ENCODE data around the gene SNRPA1. TPM values are rescaled to one million over a fixed set of nuclear protein-coding genes. Genes with fewer than 3 reads are reported as not detected.

SNRPA1 gene
- total and polyA plus RNA-seq, 9 of the 15 experiments (the other 6 are each of a cell fraction or from before 2014, with no cell fraction given), result 62.7 to 245 (median 189) TPM

DNA sequence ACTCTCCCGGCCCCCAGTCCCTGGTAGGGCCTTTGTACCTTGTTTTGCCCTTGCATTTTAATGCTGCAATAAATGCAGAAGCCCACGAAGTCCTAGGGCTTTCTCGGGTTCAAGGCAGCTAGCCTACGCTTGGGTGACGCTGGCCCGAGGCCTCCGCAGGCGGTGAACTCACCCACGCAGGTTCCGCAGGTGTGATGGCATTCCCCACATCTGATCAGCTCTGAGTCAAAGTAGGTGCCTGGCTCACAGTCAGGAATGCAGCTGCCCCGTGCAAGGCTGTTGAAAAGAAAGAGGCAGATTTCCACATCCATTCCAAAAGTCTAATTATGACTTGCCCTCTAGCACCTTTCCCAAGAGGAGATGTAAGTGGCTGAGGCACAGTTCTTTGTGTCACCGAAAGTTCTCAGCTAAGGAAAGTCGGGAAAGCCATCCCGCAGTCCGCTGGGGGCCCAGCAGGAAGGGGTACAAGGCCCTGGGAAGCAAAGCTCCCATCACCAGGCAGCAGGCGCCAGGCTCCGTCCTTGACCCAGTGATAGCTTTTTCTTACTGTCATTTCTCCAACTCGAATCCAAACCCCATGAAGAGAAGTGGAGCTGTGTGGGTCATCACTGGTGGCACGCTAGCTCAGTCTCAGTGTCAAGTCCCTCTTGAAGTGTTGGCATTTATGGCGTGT lies 23.2 kb upstream of the SNRPA1 start:
- WGBS (ENCODE audit: insufficient coverage, low coverage, missing lambda C conversion rate), result 54% methylated on average over 20 of the region's 20 CpGs
- DNase-seq (ENCODE audit: extremely low read depth in 1 of 4, low spot score in 3 of 4), result no peak
- ATAC-seq, result no peak
- ChIA-PET POLR2A (interaction anchor here (0.8 kb wide), 1 partner anchor 14 kb away, joined by 4 read pairs; no protein-coding TSS in a partner anchor), CTCF (ENCODE audit: low intra/inter-chr PET ratio) (no interaction called here)
- no peak overlapping the region for H3K4me3 ChIP-seq
- in situ Hi-C loops (cut with MboI), result no loop called here
- no peaks in the 10 kb centered on the region for H3K79me2 ChIP-seq (ENCODE audit: control insufficient read depth, insufficient read depth, low read length)
- H3K27me3 ChIP-seq (ENCODE audit: control insufficient read depth in 2 of 2, insufficient read depth in 2 of 2, low read length in 2 of 2), result peaks cover 0 to 40% of the 10 kb centered on the region in 2 experiments; a peak in 3 of 5 replicates
- TF ChIP-seq NFYB (IDR thresholded peaks at IDR 0.05; ENCODE audit: extremely low read depth, insufficient read length), result no peak
- TF ChIP-seq CEBPB (tag; IDR thresholded peaks at IDR 0.05), result no peak
- no peak for TF ChIP-seq SMAD4 (CRISPR knock-in tag; conservative IDR thresholded peaks at IDR 0.05)
- no peak for TF ChIP-seq CTBP1 (IDR thresholded peaks at IDR 0.05; ENCODE audit: borderline replicate concordance)
- TF ChIP-seq SMARCC2 (IDR thresholded peaks at IDR 0.05; ENCODE audit: low read depth), result no peak
- TF ChIP-seq L3MBTL2 (IDR thresholded peaks at IDR 0.05), result no peak
- no peak for TF ChIP-seq SMARCE1 (IDR thresholded peaks at IDR 0.05)
- no peak for TF ChIP-seq ESRRA (IDR thresholded peaks at IDR 0.05; ENCODE audit: borderline replicate concordance, low read depth)
- TF ChIP-seq, protein P1, sequence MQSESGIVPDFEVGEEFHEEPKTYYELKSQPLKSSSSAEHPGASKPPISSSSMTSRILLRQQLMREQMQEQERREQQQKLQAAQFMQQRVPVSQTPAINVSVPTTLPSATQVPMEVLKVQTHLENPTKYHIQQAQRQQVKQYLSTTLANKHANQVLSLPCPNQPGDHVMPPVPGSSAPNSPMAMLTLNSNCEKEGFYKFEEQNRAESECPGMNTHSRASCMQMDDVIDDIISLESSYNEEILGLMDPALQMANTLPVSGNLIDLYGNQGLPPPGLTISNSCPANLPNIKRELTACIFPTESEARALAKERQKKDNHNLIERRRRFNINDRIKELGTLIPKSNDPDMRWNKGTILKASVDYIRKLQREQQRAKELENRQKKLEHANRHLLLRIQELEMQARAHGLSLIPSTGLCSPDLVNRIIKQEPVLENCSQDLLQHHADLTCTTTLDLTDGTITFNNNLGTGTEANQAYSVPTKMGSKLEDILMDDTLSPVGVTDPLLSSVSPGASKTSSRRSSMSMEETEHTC (IDR thresholded peaks at IDR 0.05), result no peak
- FAIRE-seq, result no peak
- no peaks in the 10 kb centered on the region for H3K36me3 ChIP-seq (ENCODE audit: control insufficient read depth, insufficient read depth, low read length)
- intact Hi-C loops (cut with micrococcal nuclease), result no loop called here
- H3K9me1 ChIP-seq (ENCODE audit: control insufficient read depth, insufficient read depth, low read length), result no peaks in the 10 kb centered on the region
- no peak overlapping the region for H2AFZ ChIP-seq (ENCODE audit: low read depth, low read length)
- H3K27ac ChIP-seq (ENCODE audit: extremely low read depth, low read depth, low read length), result no peak overlapping the region
- no peaks in the 10 kb centered on the region for H3K4me1 ChIP-seq (replicated peaks in 1 of 2; ENCODE audit: control insufficient read depth in 2 of 2, insufficient read depth in 2 of 2, low read length in 2 of 2)
- BruUV-seq (replicated peaks), result no TSS peak
- no peaks in the 10 kb centered on the region; the same call in 1 of the 2 replicates for H4K20me1 ChIP-seq (replicated peaks; ENCODE audit: control insufficient read depth, insufficient read depth, low read length)
- no peak overlapping the region for H3K4me2 ChIP-seq (ENCODE audit: insufficient read depth, low read length)
- no peaks in the 10 kb centered on the region for H3K9me3 ChIP-seq (replicated peaks; ENCODE audit: control insufficient read depth, insufficient read depth, low read depth, low read length)
- H3K9ac ChIP-seq (ENCODE audit: insufficient read depth in 1 of 2, low read depth in 2 of 2, low read length in 2 of 2), result no peak overlapping the region; a peak in 1 of 4 replicates

Measured in K562 (cell line).